ENCODE measurements around the gene FMR1NB.

FMR1NB gene

GRCh38 chrX:147981038-147981752 lies at the start of gene FMR1NB:
Gene FMR1NB, plus strand, starts transcription at chrX:147981337. Its CDS starts 66 bp downstream, at chrX:147981403.
- DNase-seq (ENCODE audit: low read depth in 2 of 2) = no peak

- DNase-seq (ENCODE audit: low read depth in 2 of 2) = no peak
Observed at GRCh38 chrX:147933815-147934214, 47.3 kb upstream of the FMR1NB start.

GRCh38 chrX:147935156-147935758 lies 45.9 kb upstream of the FMR1NB start:
- no peak for DNase-seq (ENCODE audit: low read depth in 2 of 2)

- DNase-seq (ENCODE audit: low read depth in 2 of 2) = no peak
Observed at GRCh38 chrX:147945286-147945685, 35.9 kb upstream of the FMR1NB start.

- DNase-seq (ENCODE audit: low read depth in 2 of 2) = no peak
Observed at GRCh38 chrX:147948531-147948930, 32.6 kb upstream of the FMR1NB start.

GRCh38 chrX:147950352-147950751 lies 30.8 kb upstream of the FMR1NB start:
- DNase-seq (ENCODE audit: low read depth in 2 of 2) = no peak

GRCh38 chrX:147953976-147954375 lies 27.2 kb upstream of the FMR1NB start:
- no peak for DNase-seq (ENCODE audit: low read depth in 2 of 2)

- DNase-seq (ENCODE audit: low read depth in 2 of 2) = no peak
Observed at GRCh38 chrX:147957291-147957690, 23.8 kb upstream of the FMR1NB start.

GRCh38 chrX:147958291-147958690 lies 22.8 kb upstream of the FMR1NB start:
- no peak for DNase-seq (ENCODE audit: low read depth in 2 of 2)

GRCh38 chrX:147960722-147961121 lies 20.4 kb upstream of the FMR1NB start:
- no peak for DNase-seq (ENCODE audit: low read depth in 2 of 2)

GRCh38 chrX:147962476-147962875 lies 18.7 kb upstream of the FMR1NB start:
- no peak for DNase-seq (ENCODE audit: low read depth in 2 of 2)

- DNase-seq (ENCODE audit: low read depth in 2 of 2) = no peak
Observed at GRCh38 chrX:147978931-147979330, 2.2 kb upstream of the FMR1NB start.

- no peak for DNase-seq (ENCODE audit: low read depth in 2 of 2)
Observed at GRCh38 chrX:148020329-148020728, 39.2 kb downstream of the FMR1NB start.

- no peak for DNase-seq (ENCODE audit: low read depth in 2 of 2)
Observed at GRCh38 chrX:148024425-148025148, 43.5 kb downstream of the FMR1NB start.

GRCh38 chrX:148035380-148035779 lies 54.2 kb downstream of the FMR1NB start:
- no peak for DNase-seq (ENCODE audit: low read depth in 2 of 2)

GRCh38 chrX:148037020-148037419 lies 55.9 kb downstream of the FMR1NB start:
- DNase-seq (ENCODE audit: low read depth in 2 of 2) = no peak

GRCh38 chrX:148043271-148043855 lies 62.2 kb downstream of the FMR1NB start:
- no peak for DNase-seq (ENCODE audit: low read depth in 2 of 2)

- DNase-seq (ENCODE audit: low read depth in 2 of 2) = no peak
Observed at GRCh38 chrX:148047200-148047599, 66.1 kb downstream of the FMR1NB start.

- DNase-seq (ENCODE audit: low read depth in 2 of 2) = no peak
Observed at GRCh38 chrX:148049441-148049840, 68.3 kb downstream of the FMR1NB start.

GRCh38 chrX:148051973-148052372 lies 70.8 kb downstream of the FMR1NB start:
- DNase-seq (ENCODE audit: low read depth in 2 of 2) = no peak

GRCh38 chrX:148067285-148067684 lies 86.1 kb downstream of the FMR1NB start:
- no peak for DNase-seq (ENCODE audit: low read depth in 2 of 2)

- DNase-seq (ENCODE audit: low read depth in 2 of 2) = no peak
Observed at GRCh38 chrX:148069759-148070503, 88.8 kb downstream of the FMR1NB start.
